NCI-H82 treated with DMSO at 0.1 percent for 48 hours (cell line): ENCODE results near the gene PRKN.
A peak's percentile ranks its signal among the peaks of the same experiment; 100 is the strongest.

Experiments
- DNase-seq: peaks from one replicate; lab custom pipeline; 2025; ENCODE audit not compliant: unreplicated experiment; lab: John Stamatoyannopoulos, UW

Gene PRKN

DNA sequence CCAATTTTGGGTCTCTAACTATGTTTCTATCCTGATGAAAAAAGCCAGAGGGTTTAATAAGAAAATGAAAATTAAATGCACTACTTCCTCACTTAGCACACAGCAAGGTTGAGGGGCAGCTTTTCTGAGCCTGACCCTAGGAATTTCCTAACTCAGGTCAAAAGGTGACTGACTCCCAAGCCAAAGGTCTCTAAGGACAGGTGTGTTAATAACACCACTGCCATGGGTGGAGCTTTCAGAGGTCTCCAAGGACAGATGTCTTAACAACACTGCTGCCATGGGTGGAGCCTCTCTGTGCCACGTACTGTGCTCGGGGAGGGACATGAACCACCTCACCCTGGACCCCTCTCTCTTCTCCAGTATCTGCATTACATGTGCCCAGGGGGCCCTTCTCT lies 339.2 kb downstream of the PRKN start:
- DNase-seq: no peak

DNA sequence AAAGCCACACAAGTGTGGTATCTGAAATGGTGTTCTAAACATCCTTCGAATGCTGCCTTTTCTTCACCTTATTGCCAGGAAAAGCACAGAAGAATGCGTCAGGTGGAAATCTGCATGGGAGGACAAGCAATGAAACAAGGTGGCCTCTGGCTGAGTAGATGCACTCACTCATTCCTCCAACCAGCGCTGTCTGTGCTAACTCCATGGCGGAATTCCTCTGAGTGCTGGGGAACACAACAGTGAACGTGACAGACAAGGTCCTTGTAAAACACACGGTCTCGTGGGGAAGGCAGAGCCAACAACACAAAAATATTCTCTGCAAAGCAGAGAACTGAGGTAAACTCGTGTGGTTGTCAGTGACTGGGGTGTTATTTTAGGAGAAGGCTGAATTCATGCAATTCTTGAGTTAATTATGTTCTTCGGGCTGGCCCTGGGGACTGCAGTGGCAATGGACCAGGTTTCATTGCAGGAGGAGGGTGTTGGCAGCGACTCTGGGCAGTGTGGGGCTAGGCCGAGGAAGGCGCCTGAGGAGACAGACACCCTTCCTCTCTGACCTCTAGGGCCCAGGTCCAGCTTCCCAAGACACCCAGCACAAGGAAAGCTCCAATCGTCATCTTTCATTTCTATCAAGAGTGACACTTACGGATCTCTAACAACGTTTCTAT lies 339.7 kb downstream of the PRKN start:
- no peak for DNase-seq

DNA sequence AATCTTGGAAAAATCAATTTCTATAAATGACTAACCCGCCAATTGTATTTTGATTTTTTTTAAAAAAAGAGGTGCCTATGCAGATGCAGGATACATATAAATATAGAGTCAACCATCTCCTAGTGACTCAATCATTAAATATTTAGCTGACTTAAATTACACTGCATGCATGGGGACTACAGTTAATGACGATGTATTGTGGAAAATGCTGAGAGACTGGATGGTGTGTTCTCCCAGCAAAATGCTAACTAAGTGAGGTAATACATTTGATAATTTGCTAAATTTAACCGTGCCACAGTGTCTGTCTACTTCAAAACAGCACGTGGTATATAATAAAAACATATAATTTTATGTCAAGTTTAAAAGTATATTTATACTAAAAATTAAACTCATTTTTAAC lies 341.6 kb downstream of the PRKN start:
- no peak for DNase-seq

DNA sequence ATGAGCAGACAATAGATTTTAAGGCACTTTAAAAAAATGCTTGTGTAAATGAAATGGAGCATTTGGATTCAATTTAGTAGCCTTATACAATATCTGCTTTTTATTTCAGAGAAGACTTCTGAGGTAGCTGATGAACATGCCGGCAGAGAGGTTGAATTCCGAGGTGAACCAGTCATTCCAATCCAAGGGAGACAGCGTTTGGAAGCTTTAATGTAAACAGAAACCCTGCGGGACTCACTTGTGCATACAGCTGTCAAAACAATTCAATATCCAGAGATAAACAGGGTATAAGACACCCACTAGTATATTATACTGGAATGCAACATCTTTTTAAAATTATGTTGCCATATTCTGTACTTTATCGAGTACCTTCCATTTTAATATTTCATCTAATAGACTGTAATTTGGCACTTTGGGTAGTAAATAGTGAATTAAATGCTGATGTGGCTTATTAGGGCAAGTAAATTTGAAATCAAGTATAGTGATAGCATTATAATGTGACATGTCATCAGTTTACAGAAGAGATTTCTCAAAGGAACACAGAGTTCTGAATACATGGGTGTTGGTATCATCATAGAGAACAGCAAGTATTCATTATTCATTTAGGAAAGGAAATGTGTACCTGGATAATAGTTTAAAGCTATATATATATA lies 347.7 kb downstream of the PRKN start:
- no peak for DNase-seq

DNA sequence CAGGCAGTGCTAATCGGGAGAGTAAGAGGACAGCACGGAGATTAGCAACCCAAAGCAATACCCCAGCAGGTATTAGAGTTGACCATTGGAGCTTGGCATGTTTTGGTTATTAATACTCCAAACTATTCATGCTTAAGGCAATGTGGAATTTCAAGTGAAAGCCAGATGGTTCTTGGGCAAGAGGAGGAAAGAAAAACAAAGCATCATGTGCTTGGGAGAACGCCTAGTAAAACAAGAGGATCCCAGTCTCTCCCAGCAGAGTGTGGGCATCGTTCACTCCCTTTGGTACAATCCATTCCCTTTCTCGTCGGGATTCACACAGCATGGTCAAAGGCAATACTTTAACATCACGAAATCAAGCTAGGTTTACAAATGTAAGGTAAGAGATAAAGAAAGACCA lies 349.8 kb downstream of the PRKN start:
- no peak for DNase-seq

DNA sequence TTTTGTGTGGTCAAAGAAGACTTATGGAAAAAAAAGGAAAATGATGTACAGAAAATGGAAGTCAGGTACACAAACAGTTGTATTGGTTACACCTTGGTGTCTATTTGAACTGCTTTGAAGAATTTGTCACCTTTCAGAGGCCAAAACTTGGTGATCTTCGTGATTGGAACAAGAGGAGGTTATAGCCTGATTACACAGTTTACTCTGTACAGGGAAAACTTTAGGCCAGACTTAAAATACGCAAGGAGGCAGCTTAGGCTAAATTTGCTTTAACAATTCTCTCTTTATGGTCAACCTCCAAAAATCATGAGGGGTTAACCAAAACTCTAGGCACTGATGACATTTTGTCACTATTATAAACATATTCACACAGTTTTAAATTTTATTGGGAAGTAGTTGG lies 353.7 kb downstream of the PRKN start:
- DNase-seq: no peak

DNA sequence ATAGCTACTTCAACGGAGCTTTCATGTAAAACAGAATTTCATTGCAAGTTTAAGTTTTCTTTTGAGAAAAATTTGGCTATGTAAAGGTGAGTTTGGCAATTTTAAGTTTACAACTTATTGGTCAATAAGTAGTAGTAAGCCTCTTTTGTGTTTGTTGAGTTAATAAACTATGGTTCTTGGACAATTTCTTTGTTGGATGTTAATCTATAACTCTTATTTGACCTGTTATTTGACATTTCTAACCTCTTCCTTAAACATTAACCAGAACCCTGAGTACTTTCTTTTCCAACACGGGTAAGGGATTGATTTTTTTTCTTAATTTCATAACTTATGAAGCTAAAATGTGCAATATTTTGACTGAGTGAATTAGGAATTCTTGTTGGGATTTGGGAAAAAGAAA lies 354.4 kb downstream of the PRKN start:
- DNase-seq: no peak

DNA sequence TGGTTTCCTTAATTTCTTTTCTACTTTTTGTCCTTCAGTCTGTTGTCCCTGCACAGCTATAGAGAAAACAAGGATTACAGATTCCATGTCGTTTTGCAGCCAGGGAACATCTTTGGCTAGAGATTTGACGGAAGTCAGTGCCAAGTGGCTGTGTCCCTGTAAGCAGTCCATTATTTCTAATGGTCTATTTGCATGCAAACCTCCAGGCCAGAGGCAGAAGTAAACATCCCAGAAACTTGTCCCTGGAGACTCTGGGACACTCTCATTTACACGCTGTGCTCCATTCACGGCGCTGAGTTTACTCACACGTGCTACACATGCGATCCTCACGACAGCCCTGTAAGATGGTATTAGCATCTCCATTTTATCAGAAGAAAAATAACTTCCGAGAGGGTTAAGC lies 355.5 kb downstream of the PRKN start:
- no peak for DNase-seq

DNA sequence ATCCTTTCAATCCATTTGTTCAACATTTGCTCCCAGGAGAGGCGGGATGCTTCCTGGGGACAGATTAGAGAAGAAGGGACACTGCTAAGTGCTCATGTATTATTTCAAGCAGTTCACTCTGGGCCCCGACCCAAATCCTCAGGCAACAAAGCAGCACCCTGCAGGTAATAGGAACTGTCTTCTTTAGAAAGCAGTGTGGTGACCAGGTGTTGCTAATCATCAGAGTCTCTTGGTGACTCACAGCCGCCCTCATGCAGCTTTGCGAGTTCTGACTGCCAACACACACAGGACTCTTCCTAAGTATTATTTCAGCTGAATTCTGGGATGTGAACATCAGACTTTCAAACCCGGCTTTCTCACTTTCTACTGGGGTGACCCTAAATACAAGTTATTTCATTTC lies 356.4 kb downstream of the PRKN start:
- no peak for DNase-seq

DNA sequence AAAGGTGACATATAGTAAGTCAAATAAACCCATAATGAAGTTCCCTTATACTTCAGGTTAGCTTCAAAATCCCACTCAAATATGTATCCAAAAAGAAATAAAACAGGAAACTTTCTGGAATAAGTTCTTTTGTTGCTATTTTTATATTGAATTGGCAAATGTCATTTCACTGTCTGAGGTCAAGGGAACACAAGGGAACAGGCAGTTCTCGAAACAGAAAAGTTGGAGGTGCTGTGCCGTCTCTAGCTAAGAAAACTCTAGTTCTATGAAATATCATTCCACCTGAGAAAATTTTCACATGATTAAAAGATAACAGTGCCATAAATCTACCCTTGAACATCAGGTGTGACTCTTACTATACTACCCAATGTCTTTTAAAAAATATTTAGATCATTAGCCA lies 358.5 kb downstream of the PRKN start:
- DNase-seq: no peak

DNA sequence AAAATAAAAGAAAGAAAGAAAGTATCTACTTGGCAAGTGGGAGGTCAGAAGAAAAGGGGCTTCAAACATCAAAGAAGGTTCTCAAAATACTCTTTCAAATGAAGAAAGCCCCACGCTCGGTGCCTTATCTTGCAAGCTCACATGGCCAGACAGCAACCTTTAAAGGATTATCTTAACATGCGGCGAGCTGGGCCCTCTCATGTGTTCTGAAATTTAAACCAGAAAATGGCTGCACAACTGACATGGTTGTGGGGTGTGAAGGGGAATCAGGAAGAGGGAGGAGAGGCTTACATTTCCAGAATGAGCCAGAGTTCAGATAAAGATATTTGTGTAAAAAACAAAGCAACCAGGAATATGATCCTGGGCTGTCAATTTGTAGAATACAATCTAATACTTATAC lies 363.1 kb downstream of the PRKN start:
- no peak for DNase-seq

DNA sequence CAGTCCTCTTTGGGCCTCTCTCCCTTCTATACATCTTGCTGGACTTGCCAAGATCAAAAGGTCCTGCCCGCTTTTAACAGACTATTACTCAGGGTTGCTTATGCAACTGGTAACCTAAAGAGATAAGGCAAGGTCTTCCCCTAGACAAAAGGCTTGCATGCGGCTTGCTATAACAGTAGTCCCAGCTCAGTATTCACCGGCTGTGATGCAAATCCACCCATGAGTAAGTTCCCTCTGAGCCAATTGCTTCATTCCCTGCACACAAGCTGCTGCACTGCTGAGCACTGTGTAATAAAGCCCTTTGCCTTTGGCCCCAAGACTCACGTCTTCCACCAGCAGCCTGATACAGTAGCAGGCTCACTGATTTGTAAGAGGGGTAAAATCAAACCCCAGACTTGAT lies 363.8 kb downstream of the PRKN start:
- no peak for DNase-seq

DNA sequence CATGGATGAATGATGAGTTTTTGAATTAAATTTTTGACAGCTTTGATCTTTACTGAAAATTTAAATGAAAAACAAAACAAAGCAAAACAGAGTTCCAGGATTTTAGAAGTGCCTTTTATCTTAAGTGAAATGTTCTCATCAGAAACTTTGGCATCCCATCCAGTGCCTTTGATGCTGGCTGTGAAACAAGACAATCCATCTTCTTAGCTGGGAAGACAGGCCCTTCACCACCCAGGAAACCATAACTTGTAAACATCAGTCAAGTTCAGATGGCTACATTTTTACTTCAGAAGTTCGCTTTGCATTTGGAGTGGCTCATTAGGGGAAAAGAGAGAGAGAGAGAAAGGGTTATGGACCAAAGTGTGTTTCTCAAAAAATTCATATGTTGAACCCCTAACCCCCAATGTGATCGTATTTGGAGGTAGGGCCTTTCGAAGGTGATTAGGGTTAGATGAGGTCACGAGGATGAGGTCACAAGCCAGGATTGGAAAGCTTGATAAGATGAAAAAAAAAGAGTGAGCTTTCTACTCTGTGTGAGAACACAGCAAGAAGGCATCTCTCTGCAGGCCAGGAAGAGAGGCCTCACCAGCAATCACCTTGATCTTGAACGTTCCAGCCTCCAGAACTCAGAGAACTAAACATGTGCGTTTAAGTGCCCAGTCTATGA lies 366.5 kb downstream of the PRKN start:
- no peak for DNase-seq

DNA sequence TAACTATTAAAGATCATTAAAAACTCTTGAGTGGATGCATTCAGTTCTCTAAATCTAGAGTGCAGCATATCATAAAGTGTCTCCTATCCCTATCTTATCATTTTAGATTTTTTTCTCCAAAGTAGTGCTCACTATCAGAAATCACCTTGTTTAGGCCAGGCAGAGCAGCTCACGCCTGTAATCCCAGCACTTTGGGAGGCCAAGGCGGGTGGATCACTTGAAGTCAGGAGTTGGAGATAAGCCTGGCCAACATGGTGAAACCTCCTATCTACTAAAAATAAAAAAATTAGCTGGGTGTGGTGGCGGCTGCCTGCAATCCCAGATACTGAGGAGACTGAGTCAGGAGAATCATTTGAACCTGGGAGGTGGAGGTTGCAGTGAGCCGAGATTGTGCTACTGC lies 368.9 kb downstream of the PRKN start:
- no peak for DNase-seq

DNA sequence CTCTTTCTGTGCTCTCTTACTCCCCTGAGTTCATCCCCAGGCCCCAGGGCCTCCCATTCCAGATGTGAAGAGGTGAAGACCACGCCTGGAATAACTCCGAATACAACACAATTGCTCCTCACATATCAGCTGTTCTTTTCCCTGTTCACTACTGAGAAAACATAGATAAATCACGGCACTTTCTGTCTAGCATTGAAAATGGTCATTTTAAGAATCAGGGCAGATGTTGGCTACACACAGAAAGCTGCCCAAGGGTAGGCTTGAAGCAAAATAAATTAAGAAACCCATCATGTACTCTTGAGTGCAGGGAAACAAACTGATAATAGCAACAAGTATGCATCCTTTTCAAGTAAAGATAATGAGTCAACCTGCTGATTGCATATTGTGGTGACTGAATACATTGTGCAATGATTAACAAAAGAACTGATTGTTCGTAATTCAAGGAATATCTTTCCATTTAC lies 382.5 kb downstream of the PRKN start:
- no peak for DNase-seq

DNA sequence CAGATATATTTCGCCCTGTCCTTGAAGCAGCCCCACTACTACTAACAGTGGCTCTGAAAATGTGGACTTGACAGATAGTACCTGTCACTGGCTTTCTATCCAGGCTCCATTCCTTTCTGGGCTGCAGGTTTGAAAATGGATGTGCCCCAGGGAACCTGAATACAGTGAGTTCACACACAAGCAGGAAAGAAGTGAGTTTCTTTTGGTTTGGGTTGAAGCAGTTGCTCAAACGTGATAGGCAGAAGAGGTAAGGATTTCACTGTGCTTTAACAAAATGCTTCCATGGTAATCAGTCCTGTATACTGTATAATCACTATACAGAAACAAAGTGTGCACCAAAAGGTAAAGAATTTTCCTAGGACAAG lies 382.9 kb downstream of the PRKN start:
- no peak for DNase-seq

DNA sequence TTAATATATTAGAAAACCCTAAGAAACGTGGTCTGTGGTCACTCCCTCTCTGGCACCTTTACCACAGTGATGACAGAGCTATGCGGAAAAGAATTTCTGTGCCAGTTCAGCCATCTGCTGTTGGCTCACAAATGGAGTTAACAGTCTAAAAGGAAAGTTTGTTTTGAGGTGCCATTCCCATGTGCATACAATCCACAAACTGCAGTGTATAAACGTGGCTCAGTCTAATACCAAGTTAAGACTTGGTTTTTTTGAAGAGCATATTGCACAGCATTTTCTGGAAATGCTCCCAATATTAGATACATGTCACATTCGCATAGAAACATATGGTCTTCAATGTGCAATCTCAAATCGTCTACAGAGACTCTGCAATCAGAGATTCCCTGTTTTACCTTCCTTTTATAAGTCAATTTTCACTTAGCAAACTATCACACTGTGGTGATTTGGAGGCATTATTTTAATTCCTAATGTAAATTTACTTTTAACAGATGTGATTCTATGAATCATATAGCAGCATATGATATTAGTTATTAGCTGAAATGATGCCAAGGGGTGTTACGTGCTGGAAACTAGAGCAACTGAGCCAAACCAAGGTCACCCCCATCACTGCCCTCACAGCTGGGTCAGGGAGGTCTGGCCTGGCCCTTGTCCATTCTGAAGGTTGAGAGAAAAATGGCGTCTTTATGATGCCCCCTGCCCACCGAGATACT lies 383.5 kb downstream of the PRKN start:
- no peak for DNase-seq

DNA sequence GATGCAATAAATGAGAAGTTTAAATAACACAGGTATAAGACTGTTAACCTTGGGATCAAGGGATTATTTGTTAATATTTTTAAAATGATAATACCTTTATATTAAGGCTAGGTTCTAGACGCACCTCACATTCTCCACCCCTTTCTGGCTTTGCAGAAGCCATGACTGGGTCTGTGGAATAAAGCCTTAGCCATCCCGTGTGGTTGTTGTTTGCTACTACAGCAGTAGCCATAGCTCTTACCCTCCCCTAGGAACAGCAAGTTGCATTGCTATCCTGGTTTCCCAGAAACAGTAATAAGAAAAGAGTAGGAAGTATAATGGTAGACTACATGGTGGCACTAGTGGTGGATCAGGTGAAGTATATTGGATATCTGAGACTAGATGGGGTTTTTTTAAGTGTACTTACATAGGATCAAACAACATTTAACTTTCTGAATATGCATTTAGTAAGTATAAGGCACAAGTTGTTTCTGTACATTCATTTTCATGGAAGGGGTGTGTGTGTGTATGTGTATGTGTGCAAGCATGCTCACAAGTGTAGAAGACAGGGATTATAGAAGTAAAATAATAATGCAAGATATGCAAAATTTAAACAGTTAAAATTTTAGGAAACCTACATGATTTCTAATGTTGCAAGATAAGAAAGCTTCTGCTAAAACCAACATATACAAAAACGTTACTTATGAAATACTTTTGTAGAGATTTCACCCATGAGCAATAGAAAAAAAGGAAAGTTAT lies 384.2 kb downstream of the PRKN start:
- peak; percentile 8 for DNase-seq

DNA sequence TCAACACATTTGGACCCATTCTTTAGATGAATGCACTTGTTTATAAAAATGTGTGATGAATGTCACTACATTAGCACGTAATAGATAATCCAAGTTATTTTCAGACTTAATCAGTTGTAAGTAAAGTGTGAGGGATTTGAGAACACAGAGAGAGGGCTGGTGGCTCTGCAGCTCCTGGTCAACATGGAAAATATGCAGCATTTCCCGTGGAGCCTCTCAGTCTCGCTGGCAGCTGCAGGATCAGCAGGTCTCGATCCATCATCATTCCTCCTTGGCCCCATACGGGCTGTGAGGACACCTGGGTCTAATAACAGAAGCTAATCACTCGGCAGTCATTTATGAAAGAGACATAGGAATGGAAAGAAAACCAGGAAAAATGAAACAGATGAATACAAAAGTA lies 390.2 kb downstream of the PRKN start:
- DNase-seq: no peak

DNA sequence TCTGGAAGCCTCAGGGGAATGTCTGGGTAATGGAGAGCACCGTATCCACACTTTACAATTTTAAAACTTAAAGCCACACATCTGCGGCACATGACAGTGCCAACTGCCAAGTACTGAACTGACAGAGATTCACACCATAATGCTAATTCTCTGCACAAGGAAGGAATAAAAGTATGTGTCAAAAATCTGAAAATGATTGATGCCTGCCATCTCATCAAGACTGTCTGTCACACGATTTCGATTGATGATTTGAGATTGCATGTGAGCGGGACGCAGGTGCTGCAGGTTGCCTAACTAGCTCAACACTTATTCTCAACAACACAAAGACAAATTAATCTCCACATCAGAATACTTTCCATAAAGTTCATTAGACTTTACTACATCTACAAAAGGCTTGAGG lies 391.2 kb downstream of the PRKN start:
- no peak for DNase-seq

DNA sequence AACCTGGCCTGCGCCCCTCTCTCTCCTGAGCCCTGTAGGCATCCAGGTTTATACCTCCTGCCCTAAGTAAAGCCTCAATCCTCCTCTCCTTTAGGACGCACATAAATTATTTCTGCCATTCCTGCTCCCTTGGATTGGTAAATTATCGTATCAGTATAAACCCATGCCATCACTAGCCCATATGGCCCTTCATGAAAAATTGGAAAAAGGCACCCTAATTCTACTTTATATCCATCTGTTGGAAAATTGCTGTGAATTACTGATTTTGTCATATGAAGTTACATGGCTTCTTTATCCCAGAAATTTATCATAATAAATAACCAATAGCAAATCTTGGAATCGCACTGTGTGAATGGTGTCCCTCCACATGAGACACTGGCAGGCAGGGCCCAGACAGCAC lies 395.2 kb downstream of the PRKN start:
- DNase-seq: no peak
